ENCODE results near the gene LEPROT. TPM values are rescaled to one million over a fixed set of nuclear protein-coding genes. Genes with fewer than 3 reads are reported as not detected.
"Not testable (repeated sequence)": the region's sequence is repeated elsewhere in the genome, so short reads cannot be mapped to it uniquely, and the experiment has no call there.

The LEPROT gene
- 37.6 and 58.8 TPM in 2 replicates for total RNA-seq (2014; rRNA removed)
- polyA plus RNA-seq (2012), result 53.1 TPM

- no peak for DNase-seq (ENCODE audit: low read depth)
Measured at GRCh38 chr1:65420590-65421350, at the start of gene LEPROT, which contains the start of gene LEPR. TSS of gene LEPROT (plus strand) at chr1:65420668. CDS start at chr1:65420725, 57 bp downstream. TSS of gene LEPR (plus strand) at chr1:65420668. CDS start at chr1:65565566, 144,898 bp downstream.

- DNase-seq (ENCODE audit: low read depth), result no peak
Measured at GRCh38 chr1:65371544-65371943, 48.9 kb upstream of the LEPROT start.

- peak; percentile 24 for DNase-seq (ENCODE audit: low read depth)
Measured at GRCh38 chr1:65372557-65372956, 47.9 kb upstream of the LEPROT start.

- DNase-seq (ENCODE audit: low read depth), result no peak
Measured at GRCh38 chr1:65377496-65378246, 42.8 kb upstream of the LEPROT start.

GRCh38 chr1:65378247-65378946, 42.1 kb upstream of the LEPROT start:
- no peak for DNase-seq (ENCODE audit: low read depth)

GRCh38 chr1:65384426-65384825, 36.0 kb upstream of the LEPROT start:
- DNase-seq (ENCODE audit: low read depth), result not testable (repeated sequence)

- no peak for DNase-seq (ENCODE audit: low read depth)
Measured at GRCh38 chr1:65386439-65386838, 34.0 kb upstream of the LEPROT start.

- no peak for DNase-seq (ENCODE audit: low read depth)
Measured at GRCh38 chr1:65387821-65388220, 32.6 kb upstream of the LEPROT start.

GRCh38 chr1:65388908-65389695, 31.4 kb upstream of the LEPROT start:
- DNase-seq (ENCODE audit: low read depth), result no peak

GRCh38 chr1:65392497-65392896, 28.0 kb upstream of the LEPROT start:
- no peak for DNase-seq (ENCODE audit: low read depth)

GRCh38 chr1:65393347-65393746, 27.1 kb upstream of the LEPROT start:
- peak; percentile 76 for DNase-seq (ENCODE audit: low read depth)

GRCh38 chr1:65393928-65394327, 26.5 kb upstream of the LEPROT start:
- DNase-seq (ENCODE audit: low read depth), result no peak

- peak; percentile 39 for DNase-seq (ENCODE audit: low read depth)
Measured at GRCh38 chr1:65395887-65396612, 24.4 kb upstream of the LEPROT start.

- DNase-seq (ENCODE audit: low read depth), result no peak
Measured at GRCh38 chr1:65398083-65398482, 22.4 kb upstream of the LEPROT start.

- DNase-seq (ENCODE audit: low read depth), result no peak
Measured at GRCh38 chr1:65399003-65399402, 21.5 kb upstream of the LEPROT start.

- no peak for DNase-seq (ENCODE audit: low read depth)
Measured at GRCh38 chr1:65401612-65402011, 18.9 kb upstream of the LEPROT start.

- DNase-seq (ENCODE audit: low read depth), result no peak
Measured at GRCh38 chr1:65404941-65405340, 15.5 kb upstream of the LEPROT start.

GRCh38 chr1:65407877-65408276, 12.6 kb upstream of the LEPROT start:
- no peak for DNase-seq (ENCODE audit: low read depth)

- no peak for DNase-seq (ENCODE audit: low read depth)
Measured at GRCh38 chr1:65409314-65409713, 11.2 kb upstream of the LEPROT start.

GRCh38 chr1:65409816-65410326, 10.6 kb upstream of the LEPROT start:
- no peak for DNase-seq (ENCODE audit: low read depth)
